ENCODE measurements around the gene PRR5L.

PRR5L gene

DNA sequence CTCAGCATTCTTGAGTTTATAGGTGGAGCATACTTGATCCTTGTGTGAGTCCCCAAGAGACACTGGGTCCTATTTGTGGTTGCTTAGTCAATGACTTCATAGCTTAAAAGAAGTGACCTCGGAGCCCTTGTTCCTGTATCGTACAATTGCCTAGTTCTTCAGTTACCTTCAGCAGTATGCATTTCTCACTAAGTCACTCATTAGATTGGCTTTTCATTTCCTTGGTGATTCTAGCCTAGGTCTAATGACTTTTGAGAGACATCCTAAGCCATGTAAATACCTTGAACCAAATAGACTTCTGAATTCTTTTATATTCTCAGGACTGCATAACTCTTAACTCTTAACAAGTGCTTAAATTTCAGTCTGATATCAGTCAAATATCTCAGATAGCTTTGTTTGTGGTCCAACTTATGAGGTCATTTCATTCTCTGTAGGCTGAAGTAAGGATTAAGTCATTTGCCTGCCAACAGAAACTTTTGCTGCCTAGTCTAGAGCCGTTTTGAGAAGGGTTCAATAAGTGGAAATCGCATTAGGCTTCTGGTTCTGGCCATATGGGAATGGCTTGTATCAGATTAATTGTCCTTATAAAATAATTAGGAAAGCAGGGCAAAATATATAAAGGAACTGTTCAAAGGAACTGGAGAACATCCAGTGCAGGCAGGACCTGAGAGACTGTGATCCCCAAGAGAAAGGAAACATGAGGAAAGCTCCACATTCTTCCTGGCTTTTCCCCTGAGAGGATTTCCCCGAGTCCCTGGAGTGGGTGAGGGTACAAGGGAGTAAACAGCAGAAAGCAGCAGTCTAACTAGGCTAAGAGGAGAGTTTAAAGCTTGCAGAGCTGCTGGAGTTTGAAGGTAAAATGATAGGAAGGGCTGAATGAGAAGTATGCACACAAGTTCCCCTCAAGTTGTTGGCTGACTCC lies 174.1 kb downstream of the PRR5L start:
- CTCF ChIA-PET = interaction anchor here (0.6 to 5.6 kb wide), 17 partner anchors 9 to 178 kb away, joined by 3 to 48 read pairs (median 5); no protein-coding TSS in a partner anchor
- H3K4me1 ChIP-seq (ENCODE audit: control insufficient read depth, insufficient read depth, low read length) = no peaks in the 10 kb centered on the region
- H3K4me3 ChIP-seq (ENCODE audit: low read depth, low read length) = no peak overlapping the region
- no peaks in the 10 kb centered on the region for H3K9me3 ChIP-seq (ENCODE audit: control insufficient read depth, insufficient read depth, low read depth, low read length)
- POLR2A ChIA-PET = interaction anchor here (0.7 to 4.7 kb wide), 8 partner anchors 9 to 178 kb away, joined by 3 to 33 read pairs (median 8); no protein-coding TSS in a partner anchor
- H3K36me3 ChIP-seq (ENCODE audit: control insufficient read depth in 2 of 2, insufficient read depth in 1 of 2, low read length in 2 of 2) = no peaks in the 10 kb centered on the region
- no peak overlapping the region for H3K27ac ChIP-seq (ENCODE audit: extremely low read depth, low read depth, low read length)
- TF ChIP-seq GLI2 (tag by site-specific recombination; IDR thresholded peaks at IDR 0.05; ENCODE audit: borderline replicate concordance, low read depth) (no peak), SP7 (tag by site-specific recombination; IDR thresholded peaks at IDR 0.05) (peak; percentile 57), SCRT2 (tag by site-specific recombination; IDR thresholded peaks at IDR 0.05) (peak; percentile 54; the same call in 1 of the 2 replicates), ZNF600 (tag by site-specific recombination; IDR thresholded peaks at IDR 0.05) (peak; percentile 34; the same call in 1 of the 2 replicates), REPIN1 (tag by site-specific recombination; IDR thresholded peaks at IDR 0.05; ENCODE audit: low read depth) (no peak), ZNF791 (tag by site-specific recombination; IDR thresholded peaks at IDR 0.05) (no peak), ZNF274 (IDR thresholded peaks at IDR 0.05; ENCODE audit: low read length) (no peak), ZNF274 (tag by site-specific recombination; IDR thresholded peaks at IDR 0.05; ENCODE audit: borderline replicate concordance) (no peak), ZXDB (tag by site-specific recombination; IDR thresholded peaks at IDR 0.05) (peak; percentile 12; the same call in 1 of the 2 replicates), ZNF24 (tag by site-specific recombination; IDR thresholded peaks at IDR 0.05) (peak; percentile 46; the same call in 1 of the 2 replicates), ZNF501 (tag by site-specific recombination; IDR thresholded peaks at IDR 0.05) (no peak), FEZF1 (tag by site-specific recombination; IDR thresholded peaks at IDR 0.05) (peak; percentile 66), OSR2 (tag by site-specific recombination; IDR thresholded peaks at IDR 0.05) (peak; percentile 53), ZNF623 (tag by site-specific recombination; IDR thresholded peaks at IDR 0.05) (no peak), ZBTB17 (tag by site-specific recombination; IDR thresholded peaks at IDR 0.05) (no peak), ZNF341 (tag by site-specific recombination; IDR thresholded peaks at IDR 0.05; ENCODE audit: low read depth) (no peak), ZNF354C (tag by site-specific recombination; IDR thresholded peaks at IDR 0.05; ENCODE audit: borderline replicate concordance, low read depth) (no peak), ZNF843 (tag by site-specific recombination; IDR thresholded peaks at IDR 0.05) (peak; percentile 56), ZNF521 (tag by site-specific recombination; IDR thresholded peaks at IDR 0.05) (no peak)
- TF ChIP-seq, protein P1, sequence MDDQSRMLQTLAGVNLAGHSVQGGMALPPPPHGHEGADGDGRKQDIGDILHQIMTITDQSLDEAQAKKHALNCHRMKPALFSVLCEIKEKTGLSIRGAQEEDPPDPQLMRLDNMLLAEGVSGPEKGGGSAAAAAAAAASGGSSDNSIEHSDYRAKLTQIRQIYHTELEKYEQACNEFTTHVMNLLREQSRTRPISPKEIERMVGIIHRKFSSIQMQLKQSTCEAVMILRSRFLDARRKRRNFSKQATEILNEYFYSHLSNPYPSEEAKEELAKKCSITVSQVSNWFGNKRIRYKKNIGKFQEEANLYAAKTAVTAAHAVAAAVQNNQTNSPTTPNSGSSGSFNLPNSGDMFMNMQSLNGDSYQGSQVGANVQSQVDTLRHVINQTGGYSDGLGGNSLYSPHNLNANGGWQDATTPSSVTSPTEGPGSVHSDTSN (CRISPR knock-in tag; IDR thresholded peaks at IDR 0.05) = no peak
- TF ChIP-seq, protein P2, sequence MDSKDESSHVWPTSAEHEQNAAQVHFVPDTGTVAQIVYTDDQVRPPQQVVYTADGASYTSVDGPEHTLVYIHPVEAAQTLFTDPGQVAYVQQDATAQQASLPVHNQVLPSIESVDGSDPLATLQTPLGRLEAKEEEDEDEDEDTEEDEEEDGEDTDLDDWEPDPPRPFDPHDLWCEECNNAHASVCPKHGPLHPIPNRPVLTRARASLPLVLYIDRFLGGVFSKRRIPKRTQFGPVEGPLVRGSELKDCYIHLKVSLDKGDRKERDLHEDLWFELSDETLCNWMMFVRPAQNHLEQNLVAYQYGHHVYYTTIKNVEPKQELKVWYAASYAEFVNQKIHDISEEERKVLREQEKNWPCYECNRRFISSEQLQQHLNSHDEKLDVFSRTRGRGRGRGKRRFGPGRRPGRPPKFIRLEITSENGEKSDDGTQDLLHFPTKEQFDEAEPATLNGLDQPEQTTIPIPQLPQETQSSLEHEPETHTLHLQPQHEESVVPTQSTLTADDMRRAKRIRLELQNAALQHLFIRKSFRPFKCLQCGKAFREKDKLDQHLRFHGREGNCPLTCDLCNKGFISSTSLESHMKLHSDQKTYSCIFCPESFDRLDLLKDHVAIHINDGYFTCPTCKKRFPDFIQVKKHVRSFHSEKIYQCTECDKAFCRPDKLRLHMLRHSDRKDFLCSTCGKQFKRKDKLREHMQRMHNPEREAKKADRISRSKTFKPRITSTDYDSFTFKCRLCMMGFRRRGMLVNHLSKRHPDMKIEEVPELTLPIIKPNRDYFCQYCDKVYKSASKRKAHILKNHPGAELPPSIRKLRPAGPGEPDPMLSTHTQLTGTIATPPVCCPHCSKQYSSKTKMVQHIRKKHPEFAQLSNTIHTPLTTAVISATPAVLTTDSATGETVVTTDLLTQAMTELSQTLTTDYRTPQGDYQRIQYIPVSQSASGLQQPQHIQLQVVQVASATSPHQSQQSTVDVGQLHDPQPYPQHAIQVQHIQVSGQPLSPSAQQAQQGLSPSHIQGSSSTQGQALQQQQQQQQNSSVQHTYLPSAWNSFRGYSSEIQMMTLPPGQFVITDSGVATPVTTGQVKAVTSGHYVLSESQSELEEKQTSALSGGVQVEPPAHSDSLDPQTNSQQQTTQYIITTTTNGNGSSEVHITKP (tag by site-specific recombination; IDR thresholded peaks at IDR 0.05) = 0 out of 2 replicates have a peak, but pooled peaks have one; percentile 17
- TF ChIP-seq, protein P3, sequence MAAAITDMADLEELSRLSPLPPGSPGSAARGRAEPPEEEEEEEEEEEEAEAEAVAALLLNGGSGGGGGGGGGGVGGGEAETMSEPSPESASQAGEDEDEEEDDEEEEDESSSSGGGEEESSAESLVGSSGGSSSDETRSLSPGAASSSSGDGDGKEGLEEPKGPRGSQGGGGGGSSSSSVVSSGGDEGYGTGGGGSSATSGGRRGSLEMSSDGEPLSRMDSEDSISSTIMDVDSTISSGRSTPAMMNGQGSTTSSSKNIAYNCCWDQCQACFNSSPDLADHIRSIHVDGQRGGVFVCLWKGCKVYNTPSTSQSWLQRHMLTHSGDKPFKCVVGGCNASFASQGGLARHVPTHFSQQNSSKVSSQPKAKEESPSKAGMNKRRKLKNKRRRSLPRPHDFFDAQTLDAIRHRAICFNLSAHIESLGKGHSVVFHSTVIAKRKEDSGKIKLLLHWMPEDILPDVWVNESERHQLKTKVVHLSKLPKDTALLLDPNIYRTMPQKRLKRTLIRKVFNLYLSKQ (tag by site-specific recombination; IDR thresholded peaks at IDR 0.05; ENCODE audit: borderline replicate concordance) = no peak
- TF ChIP-seq, protein P4, sequence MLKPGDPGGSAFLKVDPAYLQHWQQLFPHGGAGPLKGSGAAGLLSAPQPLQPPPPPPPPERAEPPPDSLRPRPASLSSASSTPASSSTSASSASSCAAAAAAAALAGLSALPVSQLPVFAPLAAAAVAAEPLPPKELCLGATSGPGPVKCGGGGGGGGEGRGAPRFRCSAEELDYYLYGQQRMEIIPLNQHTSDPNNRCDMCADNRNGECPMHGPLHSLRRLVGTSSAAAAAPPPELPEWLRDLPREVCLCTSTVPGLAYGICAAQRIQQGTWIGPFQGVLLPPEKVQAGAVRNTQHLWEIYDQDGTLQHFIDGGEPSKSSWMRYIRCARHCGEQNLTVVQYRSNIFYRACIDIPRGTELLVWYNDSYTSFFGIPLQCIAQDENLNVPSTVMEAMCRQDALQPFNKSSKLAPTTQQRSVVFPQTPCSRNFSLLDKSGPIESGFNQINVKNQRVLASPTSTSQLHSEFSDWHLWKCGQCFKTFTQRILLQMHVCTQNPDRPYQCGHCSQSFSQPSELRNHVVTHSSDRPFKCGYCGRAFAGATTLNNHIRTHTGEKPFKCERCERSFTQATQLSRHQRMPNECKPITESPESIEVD (tag by site-specific recombination; IDR thresholded peaks at IDR 0.05) = peak; percentile 80
- TF ChIP-seq, protein P5, sequence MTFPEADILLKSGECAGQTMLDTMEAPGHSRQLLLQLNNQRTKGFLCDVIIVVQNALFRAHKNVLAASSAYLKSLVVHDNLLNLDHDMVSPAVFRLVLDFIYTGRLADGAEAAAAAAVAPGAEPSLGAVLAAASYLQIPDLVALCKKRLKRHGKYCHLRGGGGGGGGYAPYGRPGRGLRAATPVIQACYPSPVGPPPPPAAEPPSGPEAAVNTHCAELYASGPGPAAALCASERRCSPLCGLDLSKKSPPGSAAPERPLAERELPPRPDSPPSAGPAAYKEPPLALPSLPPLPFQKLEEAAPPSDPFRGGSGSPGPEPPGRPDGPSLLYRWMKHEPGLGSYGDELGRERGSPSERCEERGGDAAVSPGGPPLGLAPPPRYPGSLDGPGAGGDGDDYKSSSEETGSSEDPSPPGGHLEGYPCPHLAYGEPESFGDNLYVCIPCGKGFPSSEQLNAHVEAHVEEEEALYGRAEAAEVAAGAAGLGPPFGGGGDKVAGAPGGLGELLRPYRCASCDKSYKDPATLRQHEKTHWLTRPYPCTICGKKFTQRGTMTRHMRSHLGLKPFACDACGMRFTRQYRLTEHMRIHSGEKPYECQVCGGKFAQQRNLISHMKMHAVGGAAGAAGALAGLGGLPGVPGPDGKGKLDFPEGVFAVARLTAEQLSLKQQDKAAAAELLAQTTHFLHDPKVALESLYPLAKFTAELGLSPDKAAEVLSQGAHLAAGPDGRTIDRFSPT (tag by site-specific recombination; IDR thresholded peaks at IDR 0.05) = 0 out of 2 replicates have a peak, but pooled peaks have one; percentile 29

Data from HEK293 (cell line).